Astrocyte (in vitro differentiated cells and primary cell): ENCODE measurements around the gene CAMK2D.

Experiments
- CTCF ChIP-seq: IDR thresholded peaks from 2 replicates; pipeline ENCODE4 v1.5.1; 2011; ENCODE audit warnings: low read depth, mild to moderate bottlenecking, inconsistent platforms, low read length, moderate library complexity; ENCODE audit not compliant: insufficient read depth
- EZH2 ChIP-seq: IDR thresholded peaks from 2 replicates; pipeline ENCODE4 v1.6.1; 2012; ENCODE audit warnings: mild to moderate bottlenecking, low read length, inconsistent platforms; ENCODE audit not compliant: insufficient read depth

GRCh38 chr4:113579360-113579759 is 182.2 kb downstream of the CAMK2D start:
- TF ChIP-seq EZH2 (no peak), CTCF (no peak)
